Trophoblast cell (in vitro differentiated cells and primary cell): Measurements from ENCODE around the gene MED13L.

Source experiments
- DNase-seq, 2 donors: peaks; one replicate each; pipeline ENCODE4 v3.0.0-alpha.2; 2016
- H2AFZ ChIP-seq: 2 replicates; pipeline ENCODE4 v1.6.1; 2013; ENCODE audit warnings: low read length, moderate library complexity, mild to moderate bottlenecking; ENCODE audit not compliant: insufficient read depth, poor library complexity
- H2AK5ac ChIP-seq: 2 replicates; pipeline ENCODE4 v1.6.1; 2013; ENCODE audit warnings: mild to moderate bottlenecking, low read length
- H2BK120ac ChIP-seq: 2 replicates; pipeline ENCODE4 v1.6.1; 2013; ENCODE audit warnings: low read length, mild to moderate bottlenecking, moderate library complexity; ENCODE audit not compliant: insufficient read depth, poor library complexity
- H2BK12ac ChIP-seq: 2 replicates; pipeline ENCODE4 v1.6.1; 2013; ENCODE audit warnings: mild to moderate bottlenecking, low read length, moderate library complexity
- H2BK5ac ChIP-seq: 2 replicates; pipeline ENCODE4 v1.6.1; 2013; ENCODE audit warnings: low read length, low read depth, moderate library complexity, mild to moderate bottlenecking; ENCODE audit not compliant: poor library complexity
- H3K14ac ChIP-seq: 2 replicates; pipeline ENCODE4 v1.6.1; 2013; ENCODE audit warnings: mild to moderate bottlenecking, low read length
- H3K18ac ChIP-seq: 2 replicates; pipeline ENCODE4 v1.6.1; 2013; ENCODE audit warnings: mild to moderate bottlenecking, low read length
- H3K23ac ChIP-seq: 2 replicates; pipeline ENCODE4 v1.6.1; 2013; ENCODE audit warnings: low read length
- H3K27ac ChIP-seq: 2 replicates; pipeline ENCODE4 v1.5.1; 2013; ENCODE audit warnings: low read depth, mild to moderate bottlenecking, inconsistent platforms, low read length, moderate library complexity
- H3K27me3 ChIP-seq: 2 replicates; pipeline ENCODE4 v1.6.1; 2013; ENCODE audit warnings: inconsistent platforms, mild to moderate bottlenecking, low read length, moderate library complexity; ENCODE audit not compliant: insufficient read depth
- H3K36me3 ChIP-seq, 2 experiments: 1 replicate in 1 of 2; 2 replicates in 1 of 2; pipeline ENCODE4 v1.6.1; 2013; ENCODE audit warnings: low read length in 2 of 2, mild to moderate bottlenecking in 2 of 2, moderate library complexity in 1 of 2; ENCODE audit not compliant: insufficient read depth in 2 of 2, control insufficient read depth in 1 of 2
- H3K4ac ChIP-seq: 2 replicates; pipeline ENCODE4 v1.6.1; 2013; ENCODE audit warnings: low read depth, mild to moderate bottlenecking, low read length, moderate library complexity
- H3K4me1 ChIP-seq, 2 experiments: 1 replicate in 1 of 2; 2 replicates in 1 of 2; pipeline ENCODE4 v1.6.1; 2013; ENCODE audit warnings: low read length in 2 of 2, mild to moderate bottlenecking in 2 of 2, moderate library complexity in 1 of 2; ENCODE audit not compliant: insufficient read depth in 2 of 2, control insufficient read depth in 1 of 2
- H3K4me2 ChIP-seq: 2 replicates; pipeline ENCODE4 v1.6.1; 2013; ENCODE audit warnings: inconsistent platforms, mild to moderate bottlenecking, low read length, moderate library complexity
- H3K4me3 ChIP-seq: 2 replicates; pipeline ENCODE4 v1.5.1; 2013; ENCODE audit warnings: mild to moderate bottlenecking, low read depth, low read length, inconsistent platforms
- H3K79me1 ChIP-seq: one replicate; pipeline ENCODE4 v1.6.1; 2013; ENCODE audit warnings: low read length
- H3K79me2 ChIP-seq: 2 replicates; pipeline ENCODE4 v1.6.1; 2013; ENCODE audit warnings: low read length, mild to moderate bottlenecking; ENCODE audit not compliant: control insufficient read depth, insufficient read depth, poor library complexity
- H3K9ac ChIP-seq: 2 replicates; pipeline ENCODE4 v1.6.1; 2013; ENCODE audit warnings: mild to moderate bottlenecking, low read length
- H3K9me3 ChIP-seq: 2 replicates; pipeline ENCODE4 v1.6.1; 2013; ENCODE audit warnings: low read depth, mild to moderate bottlenecking, control low read depth, inconsistent platforms, low read length; ENCODE audit not compliant: insufficient read depth
- H4K12ac ChIP-seq: 2 replicates; pipeline ENCODE4 v1.6.1; 2013; ENCODE audit warnings: low read depth, mild to moderate bottlenecking, low read length, moderate library complexity
- H4K8ac ChIP-seq: 2 replicates; pipeline ENCODE4 v1.6.1; 2013; ENCODE audit warnings: low read depth, mild to moderate bottlenecking, low read length, moderate library complexity
- H4K91ac ChIP-seq: one replicate; pipeline ENCODE4 v1.6.1; 2013; ENCODE audit warnings: low read depth, mild to moderate bottlenecking, low read length, moderate library complexity
- WGBS: extraction: QIAGEN DNeasy Blood & Tissue Kit; methylation state at CpG from one replicate; pipeline ENCODE4 v1.1.7; 2013; ENCODE audit warnings: missing lambda C conversion rate; ENCODE audit not compliant: insufficient read length, insufficient coverage; ENCODE audit errors: extremely low coverage; 5-methylcytosine and 5-hydroxymethylcytosine counted together

MED13L gene

GRCh38 chr12:116160231-116160630, 117.3 kb downstream of the MED13L start:
- H3K4ac ChIP-seq, result peak overlapping the region; percentile 44
- no peak overlapping the region for H3K9ac ChIP-seq
- no peak overlapping the region for H2BK5ac ChIP-seq
- no peak overlapping the region for H3K4me2 ChIP-seq
- H3K27me3 ChIP-seq, result no peaks in the 10 kb centered on the region
- peaks cover 2% of the 10 kb centered on the region for H3K79me1 ChIP-seq
- H2BK120ac ChIP-seq, result no peak overlapping the region
- no peak overlapping the region for H2AK5ac ChIP-seq
- no peak overlapping the region for H3K14ac ChIP-seq
- no peaks in the 10 kb centered on the region for H3K36me3 ChIP-seq
- no CpG with 5 or more reads among the region's 2 CpGs for WGBS
- peaks cover 2% of the 10 kb centered on the region for H3K79me2 ChIP-seq
- no peak overlapping the region for H3K18ac ChIP-seq
- DNase-seq, result peak; percentile 42 to 65
- H3K23ac ChIP-seq, result no peak overlapping the region
- peaks cover 2% of the 10 kb centered on the region in 2 experiments for H3K4me1 ChIP-seq
- H4K91ac ChIP-seq, result no peak overlapping the region
- H2BK12ac ChIP-seq, result no peak overlapping the region
- no peak overlapping the region for H4K12ac ChIP-seq
- H3K4me3 ChIP-seq, result no peak overlapping the region
- no peak overlapping the region for H2AFZ ChIP-seq
- H4K8ac ChIP-seq, result no peak overlapping the region
- H3K27ac ChIP-seq, result no peak overlapping the region
- H3K9me3 ChIP-seq, result no peaks in the 10 kb centered on the region

DNA sequence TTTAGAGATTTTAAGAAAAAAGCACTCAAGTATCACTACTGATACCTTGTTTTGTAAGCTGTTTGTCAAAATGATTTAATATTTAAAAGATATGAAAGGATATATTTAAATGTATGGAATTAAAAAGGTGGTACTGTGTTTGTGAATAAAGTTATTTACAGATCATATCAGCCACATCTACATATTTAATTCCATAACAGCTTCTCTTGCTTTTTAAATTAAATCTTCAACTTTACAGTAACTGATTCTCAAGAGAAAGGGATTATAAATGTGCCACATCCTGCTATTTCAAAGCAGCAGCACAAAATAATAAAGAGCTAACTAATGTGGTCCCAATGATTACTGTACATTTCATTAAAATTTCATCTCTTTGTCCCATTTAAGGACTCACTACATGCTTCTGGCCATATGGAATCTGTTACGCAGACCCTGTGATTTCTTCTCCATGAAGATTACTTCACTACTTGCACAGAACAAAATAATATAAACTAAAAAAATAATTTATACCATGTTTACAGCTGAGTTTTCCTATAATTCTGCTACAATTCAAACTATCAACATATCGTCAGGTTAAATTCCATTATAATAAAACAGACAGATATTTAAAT, 117.8 kb downstream of the MED13L start:
- H3K14ac ChIP-seq, result no peak overlapping the region
- no peak overlapping the region for H4K12ac ChIP-seq
- H3K27ac ChIP-seq, result no peak overlapping the region
- H3K9ac ChIP-seq, result no peak overlapping the region
- no peak overlapping the region for H2AFZ ChIP-seq
- H3K4me1 ChIP-seq, result peaks cover 2 to 5% of the 10 kb centered on the region in 2 experiments
- H2BK12ac ChIP-seq, result no peak overlapping the region
- H4K8ac ChIP-seq, result no peak overlapping the region
- H3K18ac ChIP-seq, result no peak overlapping the region
- no peaks in the 10 kb centered on the region for H3K9me3 ChIP-seq
- no CpG with 5 or more reads among the region's 2 CpGs for WGBS
- H3K4ac ChIP-seq, result no peak overlapping the region
- H4K91ac ChIP-seq, result no peak overlapping the region
- H3K36me3 ChIP-seq, result no peaks in the 10 kb centered on the region
- H2BK5ac ChIP-seq, result no peak overlapping the region
- no peak overlapping the region for H2AK5ac ChIP-seq
- peaks cover 2% of the 10 kb centered on the region for H3K79me1 ChIP-seq
- no peak overlapping the region for H3K23ac ChIP-seq
- H3K4me3 ChIP-seq, result no peak overlapping the region
- no peak for DNase-seq
- no peak overlapping the region for H3K4me2 ChIP-seq
- no peak overlapping the region for H2BK120ac ChIP-seq
- peaks cover 4% of the 10 kb centered on the region for H3K79me2 ChIP-seq
- no peaks in the 10 kb centered on the region for H3K27me3 ChIP-seq

GRCh38 chr12:116159175-116159574, 118.3 kb downstream of the MED13L start:
- Histone ChIP-seq H2BK5ac (no peak overlapping the region), H2BK12ac (no peak overlapping the region), H2BK120ac (no peak overlapping the region), H3K36me3 (no peaks in the 10 kb centered on the region), H3K18ac (no peak overlapping the region), H3K4me2 (no peak overlapping the region), H3K27ac (no peak overlapping the region), H3K4me3 (no peak overlapping the region), H3K4ac (no peak overlapping the region), H4K8ac (no peak overlapping the region), H3K79me1 (peaks cover 2% of the 10 kb centered on the region), H3K23ac (no peak overlapping the region), H4K12ac (no peak overlapping the region), H4K91ac (no peak overlapping the region), H2AFZ (no peak overlapping the region), H3K9me3 (no peaks in the 10 kb centered on the region), H3K4me1 (peaks cover 2 to 5% of the 10 kb centered on the region in 2 experiments), H2AK5ac (no peak overlapping the region), H3K79me2 (peaks cover 4% of the 10 kb centered on the region), H3K27me3 (no peaks in the 10 kb centered on the region), H3K9ac (no peak overlapping the region), H3K14ac (no peak overlapping the region)
- no peak for DNase-seq
- no CpG with 5 or more reads among the region's 1 CpG for WGBS

- peak overlapping the region; percentile 58 for H3K4ac ChIP-seq
- H4K12ac ChIP-seq, result no peak overlapping the region
- H3K18ac ChIP-seq, result no peak overlapping the region
- no peak overlapping the region for H4K91ac ChIP-seq
- H2BK120ac ChIP-seq, result no peak overlapping the region
- H3K9ac ChIP-seq, result no peak overlapping the region
- H3K4me3 ChIP-seq, result no peak overlapping the region
- no peaks in the 10 kb centered on the region for H3K27me3 ChIP-seq
- no peak overlapping the region for H2AK5ac ChIP-seq
- H3K14ac ChIP-seq, result no peak overlapping the region
- H4K8ac ChIP-seq, result no peak overlapping the region
- H3K23ac ChIP-seq, result no peak overlapping the region
- H2AFZ ChIP-seq, result no peak overlapping the region
- H3K36me3 ChIP-seq, result no peaks in the 10 kb centered on the region
- WGBS, result no CpG with 5 or more reads among the region's 5 CpGs
- H3K4me2 ChIP-seq, result no peak overlapping the region
- no peak overlapping the region for H2BK12ac ChIP-seq
- H3K79me1 ChIP-seq, result peaks cover 2% of the 10 kb centered on the region
- peaks cover 5 to 7% of the 10 kb centered on the region in 2 experiments for H3K4me1 ChIP-seq
- H2BK5ac ChIP-seq, result no peak overlapping the region
- H3K9me3 ChIP-seq, result no peaks in the 10 kb centered on the region
- peaks cover 4% of the 10 kb centered on the region for H3K79me2 ChIP-seq
- H3K27ac ChIP-seq, result no peak overlapping the region
- no peak for DNase-seq
These were observed 119.6 kb downstream of the MED13L start for GRCh38 chr12:116157845-116158267.
